ENCODE measurements around the gene MRTFA.

The MRTFA gene

DNA sequence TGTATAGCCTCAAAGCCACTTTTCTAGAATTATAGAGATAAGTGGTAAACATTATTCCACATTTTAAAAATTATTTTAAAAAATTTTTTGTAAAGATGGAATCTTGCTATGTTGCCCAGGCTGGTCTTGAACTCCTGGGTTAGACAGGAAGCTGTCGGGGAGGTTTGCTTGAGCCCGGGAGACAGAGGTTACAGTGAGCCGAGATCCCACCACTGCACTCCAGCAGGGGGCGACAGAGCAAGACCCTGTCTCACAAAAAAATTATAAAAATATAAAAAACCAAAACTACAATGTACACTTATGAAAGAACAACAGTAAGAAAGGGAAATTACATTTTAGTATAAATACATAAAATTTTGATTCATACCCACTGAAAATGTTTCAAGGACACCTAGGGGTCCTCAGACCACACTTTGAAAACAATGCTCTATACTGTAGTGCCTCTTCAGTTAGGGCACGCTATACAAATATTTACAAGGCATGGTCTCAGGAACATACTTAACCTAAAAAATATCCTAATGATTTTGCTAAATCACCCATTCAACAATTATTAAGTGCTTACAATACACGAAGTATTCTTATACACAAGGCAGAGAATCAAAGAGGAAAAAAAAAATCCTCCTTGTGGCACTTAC, 111.2 kb downstream of the MRTFA start:
- Histone ChIP-seq H3K27me3 (no peaks in the 10 kb centered on the region), H3K36me3 (no peaks in the 10 kb centered on the region), H3K4me1 (peaks cover 0 to 76% (median 26%) of the 10 kb centered on the region in 4 donors), H3K27ac (peak overlapping the region; percentile 16 to 83), H3K4me3 (no peak overlapping the region), H3K9me3 (no peaks in the 10 kb centered on the region)
- intact Hi-C loops (cut with DNase I; ENCODE audit: low total_unique reads), result loop anchor here (10.0 kb wide), 1 partner anchor 109 kb away; the partner anchor contains the start of gene MRTFA
- TF ChIP-seq, protein P1, sequence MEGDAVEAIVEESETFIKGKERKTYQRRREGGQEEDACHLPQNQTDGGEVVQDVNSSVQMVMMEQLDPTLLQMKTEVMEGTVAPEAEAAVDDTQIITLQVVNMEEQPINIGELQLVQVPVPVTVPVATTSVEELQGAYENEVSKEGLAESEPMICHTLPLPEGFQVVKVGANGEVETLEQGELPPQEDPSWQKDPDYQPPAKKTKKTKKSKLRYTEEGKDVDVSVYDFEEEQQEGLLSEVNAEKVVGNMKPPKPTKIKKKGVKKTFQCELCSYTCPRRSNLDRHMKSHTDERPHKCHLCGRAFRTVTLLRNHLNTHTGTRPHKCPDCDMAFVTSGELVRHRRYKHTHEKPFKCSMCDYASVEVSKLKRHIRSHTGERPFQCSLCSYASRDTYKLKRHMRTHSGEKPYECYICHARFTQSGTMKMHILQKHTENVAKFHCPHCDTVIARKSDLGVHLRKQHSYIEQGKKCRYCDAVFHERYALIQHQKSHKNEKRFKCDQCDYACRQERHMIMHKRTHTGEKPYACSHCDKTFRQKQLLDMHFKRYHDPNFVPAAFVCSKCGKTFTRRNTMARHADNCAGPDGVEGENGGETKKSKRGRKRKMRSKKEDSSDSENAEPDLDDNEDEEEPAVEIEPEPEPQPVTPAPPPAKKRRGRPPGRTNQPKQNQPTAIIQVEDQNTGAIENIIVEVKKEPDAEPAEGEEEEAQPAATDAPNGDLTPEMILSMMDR (IDR thresholded peaks at IDR 0.05), result peak; percentile 48 to 51
- DNase-seq, result peak in 1 of 2 donors; percentile 52

DNA sequence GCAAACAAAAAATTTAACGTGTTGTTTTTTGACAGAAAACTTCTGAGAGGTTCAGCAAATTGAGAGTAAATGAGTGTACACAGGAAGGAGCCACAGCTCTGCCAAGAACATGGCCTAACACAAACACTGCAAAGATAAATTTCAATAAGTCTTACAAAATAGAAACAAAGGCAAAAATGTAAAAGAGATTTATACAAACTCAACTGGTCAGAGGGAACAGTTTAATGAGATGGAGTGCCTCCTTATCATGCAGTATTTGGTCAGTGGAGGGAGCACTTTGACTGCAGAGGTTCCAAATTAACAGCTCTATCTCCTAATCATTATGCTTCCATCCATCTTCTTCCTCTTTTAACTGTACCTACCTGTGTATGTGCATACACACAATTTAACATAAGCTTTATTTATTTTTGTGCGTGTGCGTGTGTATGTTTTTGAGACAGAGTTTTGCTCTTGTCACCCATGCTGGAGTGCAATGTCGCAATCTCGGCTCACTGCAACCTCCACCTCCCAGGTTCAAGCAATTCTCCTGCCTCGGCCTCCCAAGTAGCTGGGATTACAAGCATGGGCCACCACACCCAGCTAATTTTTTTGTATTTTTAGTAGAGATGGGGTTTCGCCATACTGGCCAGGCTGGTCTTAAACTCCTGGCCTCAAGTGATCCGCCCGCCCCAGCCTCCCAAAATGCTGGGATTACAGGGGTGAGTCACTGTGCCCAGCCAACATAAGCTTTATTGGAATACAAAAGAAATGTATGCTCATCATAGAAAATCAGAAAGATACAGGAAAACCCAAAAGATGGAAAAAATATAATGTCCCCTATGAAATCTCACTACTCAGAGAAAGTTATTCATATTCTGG, 111.9 kb downstream of the MRTFA start:
- Histone ChIP-seq H3K9me3 (no peaks in the 10 kb centered on the region), H3K4me3 (no peak overlapping the region), H3K4me1 (peaks cover 0 to 68% (median 20%) of the 10 kb centered on the region in 4 donors), H3K36me3 (no peaks in the 10 kb centered on the region), H3K27me3 (no peaks in the 10 kb centered on the region), H3K27ac (peak overlapping the region in 1 of 2 donors; percentile 16)
- DNase-seq, result no peak
- TF ChIP-seq, protein P1 (IDR thresholded peaks at IDR 0.05), result peak in 1 of 2 experiments; percentile 17
- intact Hi-C loops (cut with DNase I; ENCODE audit: low total_unique reads), result loop anchor here (10.0 kb wide), 1 partner anchor 110 kb away; the partner anchor contains the start of gene MRTFA

DNA sequence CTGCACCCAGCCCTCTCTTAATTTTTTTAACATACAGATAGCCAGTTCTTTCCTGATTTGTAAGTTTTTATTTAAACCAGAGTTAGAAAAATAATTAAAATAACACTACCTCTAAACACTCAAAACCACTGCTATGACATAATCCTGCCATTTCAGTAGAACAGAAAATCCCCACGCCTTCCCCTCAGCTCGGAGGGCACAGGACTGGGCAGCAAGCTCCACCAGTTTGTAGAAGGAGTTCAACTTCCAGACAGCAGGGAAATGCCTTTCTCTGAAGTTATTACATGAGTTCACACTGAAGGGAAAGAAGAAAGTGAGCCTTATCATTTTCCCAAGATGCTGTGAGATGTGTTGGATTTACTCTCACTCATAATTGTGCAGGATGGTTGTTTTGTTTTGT, 114.4 kb downstream of the MRTFA start:
- intact Hi-C loops (cut with DNase I; ENCODE audit: low total_unique reads), result loop anchor here (10.0 kb wide), 1 partner anchor 113 kb away; the partner anchor contains the start of gene MRTFA
- no peaks in the 10 kb centered on the region for H3K27me3 ChIP-seq
- H3K9me3 ChIP-seq, result no peaks in the 10 kb centered on the region
- no peak for DNase-seq
- no peak overlapping the region for H3K4me3 ChIP-seq
- peaks cover 0 to 59% (median 11%) of the 10 kb centered on the region in 4 donors for H3K4me1 ChIP-seq
- peaks cover 0 to 5% (median 0%) of the 10 kb centered on the region in 3 donors for H3K36me3 ChIP-seq
- H3K27ac ChIP-seq, result no peak overlapping the region
- TF ChIP-seq, protein P1 (IDR thresholded peaks at IDR 0.05), result no peak

DNA sequence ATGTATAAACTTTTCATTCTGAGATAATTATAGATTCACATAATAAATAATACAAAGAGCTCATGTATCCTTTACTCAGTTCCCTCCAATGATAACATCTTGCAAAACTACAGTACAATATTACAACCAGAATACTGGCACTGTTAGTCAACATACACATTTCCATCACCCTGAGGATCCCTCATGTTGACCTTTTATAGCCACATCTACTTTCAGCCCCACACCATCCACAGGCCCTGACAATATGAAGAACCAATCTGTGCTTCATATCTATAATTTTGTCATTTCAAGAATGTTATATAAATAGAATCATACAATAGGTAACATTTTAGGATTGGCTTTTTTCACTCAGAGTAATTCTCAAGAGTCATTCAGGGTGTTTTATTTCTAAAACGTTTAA, 115.5 kb downstream of the MRTFA start:
- Histone ChIP-seq H3K4me1 (peaks cover 0 to 65% (median 15%) of the 10 kb centered on the region in 4 donors), H3K27me3 (no peaks in the 10 kb centered on the region), H3K9me3 (no peaks in the 10 kb centered on the region), H3K27ac (no peak overlapping the region), H3K4me3 (no peak overlapping the region), H3K36me3 (peaks cover 0 to 5% (median 0%) of the 10 kb centered on the region in 3 donors)
- TF ChIP-seq, protein P1 (IDR thresholded peaks at IDR 0.05), result no peak
- no peak for DNase-seq
- intact Hi-C loops (cut with DNase I; ENCODE audit: low total_unique reads), result loop anchor here (10.0 kb wide), 1 partner anchor 114 kb away; the partner anchor contains the start of gene MRTFA

DNA sequence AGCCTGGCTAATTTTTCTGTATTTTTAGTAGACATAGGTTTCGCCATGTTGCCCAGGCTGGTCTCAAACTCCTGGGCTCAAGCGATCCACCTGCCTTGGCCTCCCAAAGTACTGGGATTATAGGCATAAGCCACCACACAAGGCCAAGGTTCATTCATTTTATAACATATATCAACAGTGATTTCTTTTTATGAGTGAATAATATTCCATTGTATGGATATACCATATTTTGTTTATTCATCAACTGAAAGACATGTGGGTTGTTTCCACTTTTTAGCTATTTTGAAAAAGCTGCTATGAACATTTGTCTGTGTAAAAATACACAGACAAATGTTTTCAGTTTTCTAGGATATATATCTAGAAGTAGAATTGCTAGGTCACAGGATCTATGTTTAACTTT, 116.0 kb downstream of the MRTFA start:
- intact Hi-C loops (cut with DNase I; ENCODE audit: low total_unique reads), result loop anchor here (10.0 kb wide), 1 partner anchor 114 kb away; the partner anchor contains the start of gene MRTFA
- TF ChIP-seq, protein P1 (IDR thresholded peaks at IDR 0.05), result no peak
- H3K36me3 ChIP-seq, result peaks cover 0 to 5% (median 0%) of the 10 kb centered on the region in 3 donors
- no peak overlapping the region for H3K27ac ChIP-seq
- no peaks in the 10 kb centered on the region for H3K9me3 ChIP-seq
- H3K4me1 ChIP-seq, result peaks cover 0 to 65% (median 15%) of the 10 kb centered on the region in 4 donors
- no peak for DNase-seq
- H3K27me3 ChIP-seq, result no peaks in the 10 kb centered on the region
- H3K4me3 ChIP-seq, result no peak overlapping the region

Data from tibial artery (tissue), 4 donors.